Measurements from ENCODE around the gene TFF2.

The TFF2 gene

DNA sequence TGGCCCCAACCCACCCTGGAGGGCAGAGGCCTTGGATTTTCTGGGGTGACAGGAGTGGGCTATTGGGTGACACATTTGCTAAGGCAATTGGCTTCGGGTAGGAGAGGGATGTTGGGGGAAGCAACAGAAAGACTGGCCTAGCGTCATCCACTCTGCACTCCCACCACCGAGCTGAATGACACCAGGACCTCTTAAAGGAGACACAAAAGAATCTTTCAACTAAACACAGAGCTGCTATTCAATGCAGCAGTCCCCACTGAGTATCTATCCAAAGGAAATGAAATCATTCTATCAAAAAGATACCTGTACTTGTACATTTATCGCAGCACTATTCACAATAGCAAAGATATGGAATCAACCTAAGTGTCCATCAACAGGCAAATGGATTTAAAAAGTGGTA, 6.2 kb downstream of the TFF2 start:
- in situ Hi-C loops (cut with MboI; ENCODE audit: low pct_unique_long_range_greater_than_20kb, low sequenced_read_pairs, unreplicated experiment) = loop anchor here (25.0 kb wide), 1 partner anchor 468 kb away; no protein-coding TSS in a partner anchor
- TF ChIP-seq, protein P1, sequence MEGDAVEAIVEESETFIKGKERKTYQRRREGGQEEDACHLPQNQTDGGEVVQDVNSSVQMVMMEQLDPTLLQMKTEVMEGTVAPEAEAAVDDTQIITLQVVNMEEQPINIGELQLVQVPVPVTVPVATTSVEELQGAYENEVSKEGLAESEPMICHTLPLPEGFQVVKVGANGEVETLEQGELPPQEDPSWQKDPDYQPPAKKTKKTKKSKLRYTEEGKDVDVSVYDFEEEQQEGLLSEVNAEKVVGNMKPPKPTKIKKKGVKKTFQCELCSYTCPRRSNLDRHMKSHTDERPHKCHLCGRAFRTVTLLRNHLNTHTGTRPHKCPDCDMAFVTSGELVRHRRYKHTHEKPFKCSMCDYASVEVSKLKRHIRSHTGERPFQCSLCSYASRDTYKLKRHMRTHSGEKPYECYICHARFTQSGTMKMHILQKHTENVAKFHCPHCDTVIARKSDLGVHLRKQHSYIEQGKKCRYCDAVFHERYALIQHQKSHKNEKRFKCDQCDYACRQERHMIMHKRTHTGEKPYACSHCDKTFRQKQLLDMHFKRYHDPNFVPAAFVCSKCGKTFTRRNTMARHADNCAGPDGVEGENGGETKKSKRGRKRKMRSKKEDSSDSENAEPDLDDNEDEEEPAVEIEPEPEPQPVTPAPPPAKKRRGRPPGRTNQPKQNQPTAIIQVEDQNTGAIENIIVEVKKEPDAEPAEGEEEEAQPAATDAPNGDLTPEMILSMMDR (IDR thresholded peaks at IDR 0.05; ENCODE audit: extremely low read depth, insufficient read depth, missing control alignments) = no peak
- DNase-seq (ENCODE audit: low spot score) = no peak

DNA sequence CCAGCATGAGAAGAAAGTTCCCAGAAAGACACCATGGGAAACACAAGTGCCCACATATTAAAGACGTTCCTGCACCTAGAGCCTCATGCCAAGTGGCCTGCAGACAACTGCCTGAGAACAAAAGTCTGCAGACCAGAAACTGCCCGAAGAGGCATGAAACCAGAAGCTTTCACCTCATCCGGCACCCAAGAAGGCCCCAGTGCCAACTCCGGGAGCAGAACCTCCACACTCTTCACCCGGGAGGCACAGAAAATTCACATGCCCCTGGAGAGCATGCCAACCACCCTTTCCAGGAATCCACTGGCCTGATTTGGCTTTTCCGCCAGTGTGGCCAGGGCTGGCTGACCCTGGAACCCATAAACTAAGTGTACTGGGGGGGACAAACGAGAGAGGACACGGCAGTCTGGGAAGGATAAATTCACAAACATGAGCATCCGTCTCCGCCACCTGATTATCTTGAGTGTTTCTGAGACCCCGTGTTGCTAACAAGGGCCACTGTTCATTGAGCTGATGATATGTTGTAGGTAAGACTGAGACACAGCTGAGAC, 6.8 kb downstream of the TFF2 start:
- in situ Hi-C loops (cut with MboI; ENCODE audit: low pct_unique_long_range_greater_than_20kb, low sequenced_read_pairs, unreplicated experiment) = loop anchor here (25.0 kb wide), 1 partner anchor 468 kb away; no protein-coding TSS in a partner anchor

DNA sequence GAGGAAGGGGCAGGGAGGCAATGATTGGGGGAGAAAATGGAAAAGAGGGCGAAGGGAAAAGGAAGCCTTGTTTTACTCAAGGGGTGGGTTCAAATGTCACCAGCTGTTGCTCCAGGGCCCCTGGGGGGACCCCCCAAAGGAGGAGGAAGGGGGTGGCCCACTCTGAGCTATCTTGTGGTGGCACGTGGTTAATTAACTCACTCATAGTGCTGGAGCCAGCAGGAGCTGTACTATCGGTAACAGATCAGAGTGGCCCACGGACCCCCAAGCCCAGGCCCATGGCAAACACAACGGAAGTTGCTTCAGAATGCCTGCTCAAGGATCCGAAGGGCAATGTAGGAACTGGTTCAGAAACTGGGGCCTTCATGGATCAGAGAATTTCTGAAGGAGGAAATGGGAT, 7.2 kb downstream of the TFF2 start:
- in situ Hi-C loops (cut with MboI; ENCODE audit: low pct_unique_long_range_greater_than_20kb, low sequenced_read_pairs, unreplicated experiment) = loop anchor here (25.0 kb wide), 1 partner anchor 469 kb away; no protein-coding TSS in a partner anchor
- TF ChIP-seq, protein P1 (IDR thresholded peaks at IDR 0.05; ENCODE audit: extremely low read depth, insufficient read depth, missing control alignments) = no peak

More for the DNA sequence above, 6.8 kb downstream of the TFF2 start:
- DNase-seq (ENCODE audit: low spot score) = no peak
- TF ChIP-seq, protein P1 (IDR thresholded peaks at IDR 0.05; ENCODE audit: extremely low read depth, insufficient read depth, missing control alignments) = no peak

DNA sequence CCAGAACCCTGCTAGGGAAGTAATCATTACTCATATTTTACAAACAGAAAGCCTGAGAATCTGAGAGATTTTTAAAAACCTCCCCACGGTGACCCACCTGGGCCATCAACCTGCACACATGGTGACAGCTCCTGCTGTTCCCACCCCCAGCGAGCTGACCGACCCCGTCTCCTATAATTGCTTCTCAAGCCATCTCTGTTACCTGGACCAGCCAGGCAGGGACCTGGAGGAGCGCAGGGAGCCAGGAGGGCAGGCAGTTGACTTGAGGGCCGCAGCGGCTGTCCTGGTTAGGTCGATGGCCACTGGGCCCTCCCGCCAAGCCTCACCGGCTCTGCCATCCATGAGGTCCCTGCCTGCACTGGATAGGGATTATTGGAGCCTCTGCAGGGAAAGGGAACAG, 7.7 kb downstream of the TFF2 start:
- no peak for DNase-seq (ENCODE audit: low spot score)
- TF ChIP-seq, protein P1 (IDR thresholded peaks at IDR 0.05; ENCODE audit: extremely low read depth, insufficient read depth, missing control alignments) = no peak
- in situ Hi-C loops (cut with MboI; ENCODE audit: low pct_unique_long_range_greater_than_20kb, low sequenced_read_pairs, unreplicated experiment) = loop anchor here (25.0 kb wide), 1 partner anchor 469 kb away; no protein-coding TSS in a partner anchor

More for the DNA sequence above, 7.2 kb downstream of the TFF2 start:
- no peak for DNase-seq (ENCODE audit: low spot score)

DNA sequence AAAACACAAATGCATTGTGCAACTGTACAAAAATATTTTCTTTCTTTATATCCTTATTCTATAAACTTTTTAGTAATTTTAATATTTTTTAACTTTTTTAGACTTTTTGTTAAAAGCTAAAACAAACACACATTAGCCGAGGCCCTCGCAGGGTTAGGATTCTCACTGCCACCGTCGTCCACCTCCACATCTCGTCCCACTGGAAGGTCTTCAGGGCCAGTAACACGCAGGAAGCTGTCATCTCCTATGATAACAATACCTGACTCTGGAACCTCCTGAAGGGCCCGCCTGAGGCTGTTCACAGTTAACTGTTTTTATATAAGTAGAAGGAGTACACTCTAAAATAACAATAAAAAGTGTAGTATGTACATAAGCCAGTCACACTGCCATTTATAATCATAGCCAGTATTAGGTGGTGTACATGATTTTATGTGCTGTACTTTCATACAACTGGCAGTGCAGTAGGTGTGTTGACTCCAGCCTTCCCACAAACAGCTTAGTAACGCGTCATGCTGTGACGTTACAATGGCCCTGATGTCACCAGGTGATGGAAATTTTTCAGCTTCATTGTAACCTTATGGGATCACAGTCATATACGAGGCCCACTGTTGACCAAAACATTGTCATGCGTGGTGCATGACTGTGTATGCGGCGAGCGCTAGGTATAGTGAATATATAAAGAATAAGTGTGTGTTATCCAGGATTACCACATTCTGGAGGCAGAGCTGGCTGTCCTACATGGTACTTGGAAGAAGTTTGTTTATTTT, 8.8 kb downstream of the TFF2 start:
- TF ChIP-seq, protein P1 (IDR thresholded peaks at IDR 0.05; ENCODE audit: extremely low read depth, insufficient read depth, missing control alignments) = no peak
- in situ Hi-C loops (cut with MboI; ENCODE audit: low pct_unique_long_range_greater_than_20kb, low sequenced_read_pairs, unreplicated experiment) = loop anchor here (25.0 kb wide), 1 partner anchor 470 kb away; no protein-coding TSS in a partner anchor
- no peak for DNase-seq (ENCODE audit: low spot score)

DNA sequence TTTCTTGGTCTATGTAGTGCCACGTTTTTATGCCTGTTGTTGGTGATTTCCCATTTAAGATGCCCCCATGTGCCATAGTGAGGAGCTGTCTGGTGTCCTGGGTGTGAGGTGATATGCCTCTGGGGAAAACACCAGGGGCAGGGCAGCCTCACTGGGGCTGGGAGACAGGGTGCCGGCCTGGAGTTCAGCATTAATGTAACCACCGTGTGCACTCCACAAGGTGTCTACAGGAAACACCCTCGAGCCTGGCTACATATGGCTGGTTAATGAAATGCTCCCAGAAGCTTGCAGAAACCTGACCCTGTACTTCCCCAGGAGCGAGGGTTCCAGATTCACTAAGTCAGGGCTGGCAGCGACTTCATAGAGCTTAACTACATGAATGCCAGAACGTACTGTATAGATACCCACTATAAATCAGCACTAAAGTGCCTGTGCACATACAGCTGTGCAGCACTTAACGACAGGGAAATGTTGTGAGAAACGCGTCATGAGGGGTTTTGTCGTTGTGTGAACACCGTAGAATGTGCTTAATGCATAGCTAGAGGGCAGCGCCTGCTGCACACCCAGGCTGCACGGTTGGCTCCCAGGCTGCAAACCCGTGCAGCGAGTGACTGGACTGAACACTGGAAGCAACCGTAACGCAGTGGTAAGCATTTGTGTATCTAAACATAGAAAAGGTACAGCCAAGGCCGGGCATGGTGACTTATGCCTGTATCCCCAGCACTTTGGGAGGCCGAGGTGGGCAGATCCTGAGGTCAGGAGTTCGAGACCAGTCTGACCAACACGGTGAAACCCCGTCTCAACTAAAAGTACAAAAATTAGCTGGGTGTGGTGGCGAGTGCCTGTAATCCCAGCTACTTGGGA, 10.4 kb downstream of the TFF2 start:
- in situ Hi-C loops (cut with MboI; ENCODE audit: low pct_unique_long_range_greater_than_20kb, low sequenced_read_pairs, unreplicated experiment) = loop anchor here (25.0 kb wide), 1 partner anchor 472 kb away; no protein-coding TSS in a partner anchor
- DNase-seq (ENCODE audit: low spot score) = no peak
- TF ChIP-seq, protein P1 (IDR thresholded peaks at IDR 0.05; ENCODE audit: extremely low read depth, insufficient read depth, missing control alignments) = no peak
